GM23338 (cell line): Measurements from ENCODE around the gene TMPRSS2. TPM values are rescaled to one million over a fixed set of nuclear protein-coding genes. Genes with fewer than 3 reads are reported as not detected.

Experiments
- ATAC-seq: fragments of 200-7000 bp; cut with Tn5 transposase; 3 replicates; pipeline ENCODE4 v1.9.1; 2020
- DNase-seq: peaks from one replicate; pipeline ENCODE4 v3.0.0-alpha.2; 2015; ENCODE audit warnings: low spot score
- H2AFZ ChIP-seq: fragments of 200-600 bp; sonication (generic); 2 replicates; pipeline ENCODE4 v1.8.0; 2016; ENCODE audit warnings: antibody characterized with exemption, mild to moderate bottlenecking, moderate library complexity
- H3F3A ChIP-seq: fragments of 200-600 bp; sonication (generic); replicated peaks from 2 replicates; pipeline ENCODE4 v1.8.0; 2017; ENCODE audit warnings: antibody characterized with exemption, mixed run types, low read depth
- H3K27ac ChIP-seq: fragments of 200-600 bp; sonication (generic); 2 replicates; pipeline ENCODE4 v1.6.1; 2016; ENCODE audit warnings: low read depth
- H3K27me3 ChIP-seq: fragments of 200-600 bp; sonication (generic); 2 replicates; pipeline ENCODE4 v1.8.0; 2016; ENCODE audit warnings: mild to moderate bottlenecking, mixed run types, moderate library complexity; ENCODE audit not compliant: insufficient read depth
- H3K36me3 ChIP-seq: fragments of 200-600 bp; sonication (generic); 2 replicates; pipeline ENCODE4 v1.8.0; 2016; ENCODE audit warnings: mild to moderate bottlenecking; ENCODE audit not compliant: insufficient read depth
- H3K4me1 ChIP-seq: fragments of 200-600 bp; sonication (generic); 2 replicates; pipeline ENCODE4 v1.8.0; 2016; ENCODE audit warnings: mild to moderate bottlenecking, moderate library complexity; ENCODE audit not compliant: insufficient read depth
- H3K4me2 ChIP-seq: fragments of 200-600 bp; sonication (generic); 2 replicates; pipeline ENCODE4 v1.7.1; 2017; ENCODE audit warnings: mixed run types
- H3K4me3 ChIP-seq: fragments of 200-600 bp; sonication (generic); 2 replicates; pipeline ENCODE4 v1.6.1; 2016; ENCODE audit warnings: mixed run types
- H3K79me2 ChIP-seq: fragments of 200-600 bp; sonication (generic); replicated peaks from 2 replicates; pipeline ENCODE4 v1.8.0; 2017; ENCODE audit warnings: mild to moderate bottlenecking; ENCODE audit not compliant: insufficient read depth
- H3K9me2 ChIP-seq: fragments of 200-600 bp; sonication (generic); 2 replicates; pipeline ENCODE4 v1.8.0; 2017; ENCODE audit not compliant: insufficient read depth
- H4K20me1 ChIP-seq: fragments of 200-600 bp; sonication (generic); replicated peaks from 2 replicates; pipeline ENCODE4 v1.8.0; 2017; ENCODE audit warnings: mild to moderate bottlenecking; ENCODE audit not compliant: insufficient read depth
- H3K27ac Mint-ChIP-seq: 2 replicates; pipeline ENCODE4 v1.8.0; 2020; ENCODE audit warnings: inconsistent platforms, mild to moderate bottlenecking, moderate library complexity, mixed read lengths
- H3K27me3 Mint-ChIP-seq: 3 replicates; pipeline ENCODE4 v1.8.0; 2022; ENCODE audit warnings: low read depth, mild to moderate bottlenecking, moderate library complexity, mixed read lengths, inconsistent platforms; ENCODE audit not compliant: insufficient read depth, poor library complexity
- H3K36me3 Mint-ChIP-seq: 3 replicates; pipeline ENCODE4 v1.8.0; 2021; ENCODE audit warnings: low read depth, mild to moderate bottlenecking, inconsistent platforms, moderate library complexity, mixed read lengths
- H3K4me1 Mint-ChIP-seq: 3 replicates; pipeline ENCODE4 v1.8.0; 2020; ENCODE audit warnings: mild to moderate bottlenecking, inconsistent platforms, mixed read lengths
- H3K4me3 Mint-ChIP-seq: 3 replicates; pipeline ENCODE4 v1.8.0; 2021; ENCODE audit warnings: moderate library complexity, mild to moderate bottlenecking, inconsistent platforms, mixed read lengths
- H3K9me3 Mint-ChIP-seq: 3 replicates; pipeline ENCODE4 v1.8.0; 2020; ENCODE audit warnings: moderate library complexity, mild to moderate bottlenecking, inconsistent platforms, mixed read lengths
- CREB1 ChIP-seq: fragments of 250-450 bp; sonication (Bioruptor Pico); IDR thresholded peaks from 2 replicates; pipeline ENCODE4 v1.5.0; 2020; ENCODE audit warnings: low read depth, mild to moderate bottlenecking, moderate library complexity
- CTCF ChIP-seq, 2 experiments: fragments of 200-600 bp in 1 of 2; sonication (generic) in 1 of 2; conservative IDR thresholded peaks; 2 replicates each; pipeline versions ENCODE4 v1.5.1 to v1.6.1; 2016 to 2017; ENCODE audit warnings: antibody characterized with exemption in 2 of 2, low read depth in 2 of 2, mild to moderate bottlenecking in 2 of 2, moderate library complexity in 1 of 2
- EZH2 ChIP-seq: fragments of 200-600 bp; sonication (generic); IDR thresholded peaks from one replicate; pipeline ENCODE4 v1.8.0; 2017; ENCODE audit warnings: antibody characterized with exemption, mild to moderate bottlenecking, low read depth; ENCODE audit not compliant: unreplicated experiment
- EZH2phosphoT487 ChIP-seq: fragments of 200-600 bp; sonication (generic); IDR thresholded peaks from one replicate; pipeline ENCODE4 v1.8.1; 2018; ENCODE audit warnings: antibody characterized with exemption; ENCODE audit not compliant: unreplicated experiment
- JUNB ChIP-seq: IDR thresholded peaks from one replicate; pipeline ENCODE4 v1.6.1; 2016; ENCODE audit warnings: antibody characterized with exemption; ENCODE audit not compliant: unreplicated experiment
- NANOG ChIP-seq: IDR thresholded peaks from 2 replicates; pipeline ENCODE4 v1.6.1; 2016; ENCODE audit warnings: antibody characterized with exemption, borderline replicate concordance
- POLR2AphosphoS5 ChIP-seq: IDR thresholded peaks from 2 replicates; pipeline ENCODE4 v1.6.1; 2016; ENCODE audit warnings: antibody characterized with exemption, low read depth
- REST ChIP-seq: IDR thresholded peaks from one replicate; pipeline ENCODE4 v1.6.1; 2018; ENCODE audit warnings: antibody characterized with exemption; ENCODE audit not compliant: unreplicated experiment
- STAT1 ChIP-seq: IDR thresholded peaks from one replicate; pipeline ENCODE4 v1.6.1; 2016; ENCODE audit warnings: antibody characterized with exemption; ENCODE audit not compliant: unreplicated experiment
- ZNF114 ChIP-seq: fragments of 250-450 bp; sonication (Bioruptor Pico); IDR thresholded peaks from 2 replicates; pipeline ENCODE4 v1.5.0; 2020; ENCODE audit warnings: mild to moderate bottlenecking, moderate library complexity
- ZNF331 ChIP-seq: fragments of 250-450 bp; sonication (Bioruptor Pico); IDR thresholded peaks from 2 replicates; pipeline ENCODE4 v1.5.0; 2020; ENCODE audit warnings: low read depth, mild to moderate bottlenecking, moderate library complexity
- ZNF462 ChIP-seq: fragments of 250-450 bp; sonication (Bioruptor Pico); IDR thresholded peaks from 2 replicates; pipeline ENCODE4 v1.5.0; 2020; ENCODE audit warnings: mild to moderate bottlenecking, moderate library complexity
- polyA plus RNA-seq: library from polyadenylated mRNA; unstranded; fragments of >200 nt; fragmentation: Nextera tagmentation; extraction: Ambion mirVana; gene quantifications from 2 replicates; pipeline ENCODE4 v1.2.1, GENCODE V29; 2016
- total RNA-seq: library from RNA; depleted of rRNA; stranded (reverse); fragments of >200 nt; shearing (Covaris generic); gene quantifications from 2 replicates; pipeline ENCODE4 v1.2.3, GENCODE V29; 2014
- TF ChIP-seq, protein P1 (sequence below): IDR thresholded peaks from 2 replicates; pipeline ENCODE4 v1.6.1; 2016; ENCODE audit warnings: antibody characterized with exemption

Gene TMPRSS2
- total and polyA plus RNA-seq, 2 experiments from 2014 or later: 2.3 to 4.9 TPM

- peaks cover 6% of the 10 kb centered on the region; the same call in 1 of the 2 replicates for H3K4me1 ChIP-seq
- no peaks in the 10 kb centered on the region for H3F3A ChIP-seq
- H3K9me2 ChIP-seq: peaks cover 4% of the 10 kb centered on the region; the same call in 1 of the 2 replicates
- H3K79me2 ChIP-seq: no peaks in the 10 kb centered on the region
- Mint-ChIP-seq H3K27me3 (peaks cover 7% of the 10 kb centered on the region), H3K4me3 (no peak overlapping the region), H3K9me3 (no peaks in the 10 kb centered on the region; the same call in 2 of the 3 replicates), H3K27ac (no peak overlapping the region; the same call in 1 of the 2 replicates), H3K36me3 (peaks cover 57% of the 10 kb centered on the region), H3K4me1 (peaks cover 19% of the 10 kb centered on the region)
- TF ChIP-seq ZNF462 (CRISPR knock-in tag) (no peak), EZH2 (no peak), EZH2phosphoT487 (no peak), NANOG (no peak), STAT1 (no peak), ZNF114 (no peak), REST (no peak), POLR2AphosphoS5 (no peak), CTCF (conservative IDR thresholded peaks at IDR 0.05; ENCODE audit: low read depth in 2 of 2) (no peak), JUNB (no peak), ZNF331 (CRISPR knock-in tag) (no peak), CREB1 (CRISPR knock-in tag) (no peak)
- TF ChIP-seq, protein P1, sequence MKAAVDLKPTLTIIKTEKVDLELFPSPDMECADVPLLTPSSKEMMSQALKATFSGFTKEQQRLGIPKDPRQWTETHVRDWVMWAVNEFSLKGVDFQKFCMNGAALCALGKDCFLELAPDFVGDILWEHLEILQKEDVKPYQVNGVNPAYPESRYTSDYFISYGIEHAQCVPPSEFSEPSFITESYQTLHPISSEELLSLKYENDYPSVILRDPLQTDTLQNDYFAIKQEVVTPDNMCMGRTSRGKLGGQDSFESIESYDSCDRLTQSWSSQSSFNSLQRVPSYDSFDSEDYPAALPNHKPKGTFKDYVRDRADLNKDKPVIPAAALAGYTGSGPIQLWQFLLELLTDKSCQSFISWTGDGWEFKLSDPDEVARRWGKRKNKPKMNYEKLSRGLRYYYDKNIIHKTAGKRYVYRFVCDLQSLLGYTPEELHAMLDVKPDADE: no peak
- ATAC-seq (no peak), DNase-seq (no peak)
- H3K4me3 ChIP-seq: no peak overlapping the region
- no peaks in the 10 kb centered on the region for H4K20me1 ChIP-seq
- no peaks in the 10 kb centered on the region for H3K27me3 ChIP-seq
- H2AFZ ChIP-seq: no peak overlapping the region
- H3K27ac ChIP-seq: no peak overlapping the region
- H3K4me2 ChIP-seq: 0 out of 2 replicates have a peak overlapping the region, but pooled peaks have one; percentile 38
- no peaks in the 10 kb centered on the region for H3K36me3 ChIP-seq
These were observed 37.9 kb downstream of the TMPRSS2 start for GRCh38 chr21:41470054-41470453.
